Endothelial cell of umbilical vein (primary cell): ENCODE measurements around the gene CPA4. TPM values are rescaled to one million over a fixed set of nuclear protein-coding genes. Genes with fewer than 3 reads are reported as not detected.

Experiments used
- BruUV-seq: library from RNA; stranded (reverse); fragments of 400-500 nt; replicated peaks from 2 replicates; lab custom pipeline; 2021; lab: Mats Ljungman, UMichigan
- CTCF ChIA-PET: fragments of 300-600, 350-600 bp; sonication (Branson Sonifier 250); formaldehyde crosslinking; loops from one replicate; lab custom pipeline; 2021; ENCODE audit warnings: antibody characterized with exemption, inconsistent platforms; lab: Charles Lee
- POLR2A ChIA-PET: fragments of 300-600, 350-600 bp; sonication (Branson Sonifier 250); formaldehyde crosslinking; loops from one replicate; lab custom pipeline; 2021; ENCODE audit warnings: antibody characterized with exemption, inconsistent platforms; lab: Charles Lee
- DNase-seq: peaks from one replicate; pipeline ENCODE4 v3.0.0-alpha.2; 2011; ENCODE audit warnings: low read depth, low spot score
- FAIRE-seq: peaks from 2 replicates; lab custom pipeline; 2011; peaks lifted over from hg19 to GRCh38; lab: Jason Lieb, UNC
- H2AFZ ChIP-seq: 2 replicates; pipeline ENCODE4 v1.6.0; 2012; ENCODE audit warnings: low read depth, low read length, control low read depth, inconsistent platforms
- H3K27ac ChIP-seq: 2 replicates; pipeline ENCODE4 v1.5.1; 2011; ENCODE audit warnings: low read depth, mild to moderate bottlenecking, control low read depth, low read length, moderate library complexity; ENCODE audit not compliant: insufficient read depth
- H3K27me3 ChIP-seq, 2 experiments: 2 replicates each; pipeline versions ENCODE4 v1.6.0 to v1.6.1; 2011; ENCODE audit warnings: low read length in 2 of 2, mixed read lengths in 1 of 2; ENCODE audit not compliant: control insufficient read depth in 2 of 2, insufficient read depth in 2 of 2
- H3K36me3 ChIP-seq, 2 experiments: 2 replicates in 1 of 2; 3 replicates in 1 of 2; pipeline ENCODE4 v1.5.1; 2011; ENCODE audit warnings: low read length in 2 of 2, mild to moderate bottlenecking in 1 of 2, moderate library complexity in 1 of 2; ENCODE audit not compliant: control insufficient read depth in 2 of 2, insufficient read depth in 2 of 2; ENCODE audit errors: extremely low read depth in 1 of 2
- H3K4me1 ChIP-seq: 3 replicates; pipeline ENCODE4 v1.5.1; 2011; ENCODE audit warnings: mild to moderate bottlenecking, low read length; ENCODE audit not compliant: control insufficient read depth, insufficient read depth; ENCODE audit errors: extremely low read depth
- H3K4me2 ChIP-seq: 2 replicates; pipeline ENCODE4 v1.6.1; 2011; ENCODE audit warnings: low read length, control low read depth, mixed read lengths; ENCODE audit not compliant: insufficient read depth
- H3K4me3 ChIP-seq, 3 experiments: fragments of 200-600 bp in 1 of 3; sonication (generic), shearing (Covaris generic) in 1 of 3; replicated peaks in 1 of 3; 2 replicates each; pipeline ENCODE4 v1.5.1; 2011 to 2016; ENCODE audit warnings: control low read depth in 3 of 3, low read length in 3 of 3, mild to moderate bottlenecking in 2 of 3, inconsistent platforms in 1 of 3, low read depth in 1 of 3, moderate library complexity in 1 of 3; ENCODE audit not compliant: insufficient read depth in 1 of 3
- H3K79me2 ChIP-seq: 2 replicates; pipeline ENCODE4 v1.6.0; 2012; ENCODE audit warnings: low read length, inconsistent platforms; ENCODE audit not compliant: control insufficient read depth, insufficient read depth
- H3K9ac ChIP-seq: replicated peaks from 2 replicates; pipeline ENCODE3; 2011; ENCODE audit warnings: low read length, control low read depth; ENCODE audit not compliant: insufficient read depth; ENCODE audit errors: extremely low read depth
- H3K9me1 ChIP-seq: replicated peaks from 3 replicates; pipeline ENCODE4 v1.6.0; 2011; ENCODE audit warnings: mild to moderate bottlenecking, low read length; ENCODE audit not compliant: control insufficient read depth, insufficient read depth; ENCODE audit errors: extremely low read depth
- H3K9me3 ChIP-seq: replicated peaks from 2 replicates; pipeline ENCODE4 v1.5.1; 2012; ENCODE audit warnings: low read length, inconsistent platforms; ENCODE audit not compliant: control insufficient read depth, insufficient read depth
- H4K20me1 ChIP-seq: replicated peaks from 2 replicates; pipeline ENCODE3; 2011; ENCODE audit warnings: mild to moderate bottlenecking, low read length; ENCODE audit not compliant: control insufficient read depth, insufficient read depth; ENCODE audit errors: extremely low read depth
- CTCF ChIP-seq, 2 donors: IDR thresholded peaks; 1 replicate in 1 of 2; 2 replicates in 1 of 2; pipeline ENCODE4 v1.5.1; 2011; ENCODE audit warnings: low read length in 2 of 2, mild to moderate bottlenecking in 2 of 2, moderate library complexity in 2 of 2, control low read depth in 1 of 2, inconsistent platforms in 1 of 2, low read depth in 1 of 2; ENCODE audit not compliant: insufficient read depth in 1 of 2; ENCODE audit errors: extremely low read depth in 1 of 2
- EZH2 ChIP-seq: IDR thresholded peaks from 2 replicates; pipeline ENCODE4 v1.6.1; 2012; ENCODE audit warnings: borderline replicate concordance, low read depth, mild to moderate bottlenecking, moderate library complexity, low read length, inconsistent platforms; ENCODE audit not compliant: severe bottlenecking
- FOS ChIP-seq: IDR thresholded peaks from 2 replicates; pipeline ENCODE4 v1.6.1; 2011; ENCODE audit warnings: mild to moderate bottlenecking, low read length, moderate library complexity, borderline replicate concordance; ENCODE audit not compliant: insufficient read depth
- GATA2 ChIP-seq: IDR thresholded peaks from 2 replicates; pipeline ENCODE4 v1.7.0; 2011; ENCODE audit warnings: low read depth, mild to moderate bottlenecking, moderate library complexity, mixed read lengths, low read length; ENCODE audit not compliant: insufficient read length, insufficient read depth
- JUN ChIP-seq: IDR thresholded peaks from 2 replicates; pipeline ENCODE4 v1.6.1; 2011; ENCODE audit warnings: borderline replicate concordance, low read depth; ENCODE audit not compliant: insufficient read length, insufficient read depth
- MYC ChIP-seq: IDR thresholded peaks from one replicate; pipeline ENCODE4 v1.6.1; 2011; ENCODE audit warnings: mild to moderate bottlenecking, low read depth, low read length
- POLR2A ChIP-seq: IDR thresholded peaks from 2 replicates; pipeline ENCODE4 v1.6.1; 2012; ENCODE audit warnings: low read depth, mild to moderate bottlenecking, control low read depth, low read length
- POLR2AphosphoS5 ChIP-seq: IDR thresholded peaks from 2 replicates; pipeline ENCODE4 v1.6.1; 2012; ENCODE audit warnings: low read depth, mild to moderate bottlenecking, control low read depth, low read length, moderate library complexity; ENCODE audit not compliant: insufficient read depth
- dilution Hi-C: fragments of 300-500 bp; cut with MboI; formaldehyde crosslinking; loops from one replicate; pipeline ENCODE4 v1.15.0; 2019; ENCODE audit warnings: low sequenced_read_pairs; ENCODE audit not compliant: extremely low pct_ligation_motif_present
- intact Hi-C: fragments of 100-400 bp; cut with micrococcal nuclease; formaldehyde crosslinking; loops from one replicate; pipeline ENCODE4 v1.10.0; 2022
- polyA plus RNA-seq, 4 experiments: library from polyadenylated mRNA; depleted of rRNA in 3 of 4; stranded (reverse) in 3 of 4; unstranded in 1 of 4; fragments of >200 nt; gene quantifications; 2 replicates each; pipeline versions ENCODE4 v1.2.1 to v1.2.3, GENCODE V29; 2011 to 2012; ENCODE audit warnings: missing spikeins in 1 of 4
- total RNA-seq: library from RNA; stranded (reverse); gene quantifications from 2 replicates; pipeline ENCODE4 v1.2.3, GENCODE V29; 2021
- TF ChIP-seq, protein P1 (sequence below): IDR thresholded peaks from 2 replicates; pipeline ENCODE4 v1.6.1; 2011; ENCODE audit not compliant: insufficient read depth, insufficient read length

Gene CPA4
- total and polyA plus RNA-seq, 2 donors (not counting 3 experiments of a cell fraction or from before 2014, with no cell fraction given): 0.36 TPM; not detected in 1

DNA sequence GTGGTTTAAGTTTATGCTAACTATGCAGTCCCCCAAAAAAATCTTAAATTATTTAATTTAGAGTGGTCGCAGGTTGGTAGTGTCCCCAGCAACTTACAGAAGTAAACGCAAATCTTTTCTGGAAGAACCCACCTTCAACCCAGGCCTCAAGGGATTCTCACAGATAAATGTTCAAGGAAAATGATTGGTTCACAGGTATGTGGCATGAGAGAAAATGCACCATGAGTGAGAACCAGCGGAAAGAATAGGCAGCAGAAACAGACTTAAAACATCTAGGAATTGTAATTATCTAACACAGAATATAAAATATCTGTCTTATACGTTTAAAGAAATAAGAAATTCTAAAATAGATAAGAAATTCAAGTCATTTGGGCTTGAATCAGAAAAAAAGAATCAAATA is 48.9 kb downstream of the CPA4 start:
- no peaks in the 10 kb centered on the region for H4K20me1 ChIP-seq
- FAIRE-seq: no peak
- intact Hi-C loops: no loop called here

More for the DNA sequence above, 48.9 kb downstream of the CPA4 start:
- Histone ChIP-seq H2AFZ (no peak overlapping the region), H3K4me3 (no peak overlapping the region), H3K79me2 (no peaks in the 10 kb centered on the region), H3K36me3 (no peaks in the 10 kb centered on the region), H3K9ac (no peak overlapping the region), H3K4me2 (no peak overlapping the region), H3K9me3 (no peaks in the 10 kb centered on the region), H3K9me1 (no peaks in the 10 kb centered on the region), H3K4me1 (no peaks in the 10 kb centered on the region), H3K27me3 (peaks cover 0 to 5% of the 10 kb centered on the region in 2 experiments), H3K27ac (no peak overlapping the region)
- no TSS peak for BruUV-seq
- dilution Hi-C loops: no loop called here
- ChIA-PET POLR2A (no interaction called here), CTCF (no interaction called here)
- DNase-seq: no peak
- no peak for TF ChIP-seq JUN
- TF ChIP-seq, protein P1, sequence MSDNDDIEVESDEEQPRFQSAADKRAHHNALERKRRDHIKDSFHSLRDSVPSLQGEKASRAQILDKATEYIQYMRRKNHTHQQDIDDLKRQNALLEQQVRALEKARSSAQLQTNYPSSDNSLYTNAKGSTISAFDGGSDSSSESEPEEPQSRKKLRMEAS: no peak
- no peak for TF ChIP-seq EZH2
- no peak for TF ChIP-seq POLR2A
- TF ChIP-seq CTCF (IDR thresholded peaks at IDR 0.05; ENCODE audit: extremely low read depth in 1 of 2, insufficient read depth in 1 of 2, low read depth in 1 of 2, low read length in 2 of 2): no peak
- no peak for TF ChIP-seq FOS
- TF ChIP-seq POLR2AphosphoS5: no peak
- TF ChIP-seq MYC: no peak
- no peak for TF ChIP-seq GATA2
